ENCODE results near the gene TRPM2. TPM values are rescaled to one million over a fixed set of nuclear protein-coding genes. Genes with fewer than 3 reads are reported as not detected.

The TRPM2 gene
- total RNA-seq, 2 donors from 2014 or later = 1.6 to 2.7 TPM

GRCh38 chr21:44459712-44460440, 106.5 kb downstream of the TRPM2 start:
- H3K27ac ChIP-seq = no peak overlapping the region
- no peaks in the 10 kb centered on the region for H3K36me3 ChIP-seq
- no peaks in the 10 kb centered on the region for H3K27me3 ChIP-seq (replicated peaks; ENCODE audit: insufficient read depth)
- TF ChIP-seq CTCF (IDR thresholded peaks at IDR 0.05) (no peak), POLR2AphosphoS5 (IDR thresholded peaks at IDR 0.05) (no peak), POLR2A (IDR thresholded peaks at IDR 0.05) (no peak)
- no peak overlapping the region for H3K4me3 ChIP-seq
- WGBS = 88% methylated on average over 14 of the region's 14 CpGs
- H3K9me3 ChIP-seq = no peaks in the 10 kb centered on the region
- intact Hi-C loops (cut with DNase I) = no loop called here
- no peak for DNase-seq (ENCODE audit: low spot score)
- H3K4me1 ChIP-seq (replicated peaks) = no peaks in the 10 kb centered on the region

GRCh38 chr21:44460441-44460755, 107.0 kb downstream of the TRPM2 start:
- Histone ChIP-seq H3K9me3 (no peaks in the 10 kb centered on the region), H3K36me3 (no peaks in the 10 kb centered on the region), H3K4me1 (replicated peaks) (no peaks in the 10 kb centered on the region), H3K4me3 (no peak overlapping the region), H3K27ac (no peak overlapping the region), H3K27me3 (replicated peaks; ENCODE audit: insufficient read depth) (no peaks in the 10 kb centered on the region)
- no peak for DNase-seq (ENCODE audit: low spot score)
- 92% methylated on average over 8 of the region's 8 CpGs for WGBS
- intact Hi-C loops (cut with DNase I) = no loop called here
- TF ChIP-seq CTCF (IDR thresholded peaks at IDR 0.05) = no peak
- no peak for TF ChIP-seq POLR2AphosphoS5 (IDR thresholded peaks at IDR 0.05)
- TF ChIP-seq POLR2A (IDR thresholded peaks at IDR 0.05) = no peak

DNA sequence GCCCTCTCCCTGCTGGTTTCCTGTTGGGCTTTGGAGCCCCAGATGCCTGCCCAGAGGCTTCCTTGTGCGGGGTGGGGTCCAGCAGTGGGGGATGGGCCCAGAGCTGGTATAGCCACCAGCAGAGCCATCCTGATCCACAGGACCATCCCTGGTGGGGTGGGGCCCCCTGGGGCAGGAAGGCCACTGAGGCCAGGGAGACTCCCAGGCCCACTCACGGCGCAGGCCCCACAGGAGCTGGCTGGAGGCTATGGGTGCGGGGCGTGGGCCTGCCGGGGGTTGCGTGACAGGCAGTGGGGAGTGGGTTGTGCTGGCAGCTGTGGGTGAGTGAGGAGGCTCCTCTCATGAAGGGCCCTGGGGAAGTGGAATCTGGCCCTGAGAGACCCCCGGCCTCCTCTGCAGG, 107.6 kb downstream of the TRPM2 start:
- intact Hi-C loops (cut with DNase I) = no loop called here
- TF ChIP-seq CTCF (IDR thresholded peaks at IDR 0.05) = no peak
- no peak for TF ChIP-seq POLR2A (IDR thresholded peaks at IDR 0.05)
- no peak for TF ChIP-seq POLR2AphosphoS5 (IDR thresholded peaks at IDR 0.05)
- Histone ChIP-seq H3K9me3 (no peaks in the 10 kb centered on the region), H3K36me3 (no peaks in the 10 kb centered on the region), H3K4me3 (no peak overlapping the region), H3K4me1 (replicated peaks) (no peaks in the 10 kb centered on the region), H3K27me3 (replicated peaks; ENCODE audit: insufficient read depth) (no peaks in the 10 kb centered on the region), H3K27ac (no peak overlapping the region)
- 94% methylated on average over 8 of the region's 8 CpGs for WGBS
- DNase-seq (ENCODE audit: low spot score) = no peak

- DNase-seq (ENCODE audit: low spot score) = no peak
- intact Hi-C loops (cut with DNase I) = no loop called here
- no peaks in the 10 kb centered on the region for H3K4me1 ChIP-seq (replicated peaks)
- TF ChIP-seq CTCF (IDR thresholded peaks at IDR 0.05) = no peak
- TF ChIP-seq POLR2AphosphoS5 (IDR thresholded peaks at IDR 0.05) = no peak
- TF ChIP-seq POLR2A (IDR thresholded peaks at IDR 0.05) = no peak
- H3K27ac ChIP-seq = no peak overlapping the region
- no peak overlapping the region for H3K4me3 ChIP-seq
- no peaks in the 10 kb centered on the region for H3K9me3 ChIP-seq
- 78% methylated on average over 15 of the region's 15 CpGs for WGBS
- no peaks in the 10 kb centered on the region for H3K27me3 ChIP-seq (replicated peaks; ENCODE audit: insufficient read depth)
- H3K36me3 ChIP-seq = no peaks in the 10 kb centered on the region
These were observed 108.1 kb downstream of the TRPM2 start for GRCh38 chr21:44461464-44462001.

Data from prostate gland (tissue), 2 donors.